A673 (cell line): ENCODE measurements around the gene GLI3. TPM values are rescaled to one million over a fixed set of nuclear protein-coding genes. Genes with fewer than 3 reads are reported as not detected.
A peak's percentile ranks its signal among the peaks of the same experiment; 100 is the strongest.

Experiments
- BruUV-seq: library from RNA; stranded (reverse); fragments of 400-500 nt; replicated peaks from 2 replicates; lab custom pipeline; 2021; lab: Mats Ljungman, UMichigan
- CTCF ChIA-PET: fragments of 300-600 bp; sonication (Branson Sonifier 250); formaldehyde crosslinking; loops from one replicate; lab custom pipeline; 2022; ENCODE audit warnings: antibody characterized with exemption; lab: Charles Lee
- POLR2A ChIA-PET: fragments of 300-600 bp; sonication (Branson Sonifier 250); formaldehyde crosslinking; loops from one replicate; lab custom pipeline; 2022; ENCODE audit warnings: antibody characterized with exemption; ENCODE audit not compliant: low non-redundant PET; lab: Charles Lee
- DNase-seq: peaks from one replicate; pipeline ENCODE4 v3.0.0-alpha.2; 2015; ENCODE audit warnings: low spot score
- H3K27ac ChIP-seq: fragments of 200-600 bp; sonication (generic); 2 replicates; pipeline ENCODE4 v1.5.1; 2016; ENCODE audit warnings: mixed run types, low read depth, mild to moderate bottlenecking, mixed read lengths, antibody characterized with exemption, low read length; ENCODE audit not compliant: poor library complexity, severe bottlenecking
- H3K27me3 ChIP-seq: fragments of 200-600 bp; sonication (generic); replicated peaks from 2 replicates; pipeline ENCODE4 v1.6.1; 2017; ENCODE audit warnings: mixed run types, low read depth, mild to moderate bottlenecking, mixed read lengths, antibody characterized with exemption, low read length; ENCODE audit not compliant: insufficient read depth, poor library complexity
- H3K36me3 ChIP-seq: fragments of 200-600 bp; sonication (generic); 2 replicates; pipeline ENCODE4 v1.6.1; 2016; ENCODE audit warnings: mixed run types, mild to moderate bottlenecking, mixed read lengths, antibody characterized with exemption, low read length; ENCODE audit not compliant: insufficient read depth, poor library complexity, severe bottlenecking
- H3K4me1 ChIP-seq: fragments of 200-600 bp; sonication (generic); 2 replicates; pipeline ENCODE4 v1.6.1; 2017; ENCODE audit warnings: mixed run types, mild to moderate bottlenecking, mixed read lengths, antibody characterized with exemption, low read length; ENCODE audit not compliant: insufficient read depth, poor library complexity, severe bottlenecking
- H3K4me3 ChIP-seq: fragments of 200-600 bp; sonication (generic); 2 replicates; pipeline ENCODE4 v1.5.1; 2016; ENCODE audit warnings: low read depth, mixed run types, mild to moderate bottlenecking, mixed read lengths, low read length; ENCODE audit not compliant: poor library complexity, severe bottlenecking
- H3K9me3 ChIP-seq: fragments of 200-600 bp; sonication (generic); 2 replicates; pipeline ENCODE4 v1.6.1; 2016; ENCODE audit warnings: mixed run types, low read depth, mild to moderate bottlenecking, mixed read lengths, antibody characterized with exemption, low read length; ENCODE audit not compliant: poor library complexity, severe bottlenecking
- CTCF ChIP-seq: fragments of 300-800, 200-600 bp; sonication (generic); conservative IDR thresholded peaks from 2 replicates; pipeline ENCODE4 v1.5.1; 2017; ENCODE audit warnings: low read depth, mild to moderate bottlenecking, antibody characterized with exemption, low read length, moderate library complexity, mixed read lengths
- EZH2 ChIP-seq: fragments of 200-600 bp; sonication (generic); IDR thresholded peaks from 2 replicates; pipeline ENCODE4 v1.6.1; 2017; ENCODE audit warnings: borderline replicate concordance, low read depth, mild to moderate bottlenecking, mixed read lengths, antibody characterized with exemption, low read length; ENCODE audit not compliant: poor library complexity, severe bottlenecking
- intact Hi-C: fragments of 100-400 bp; cut with micrococcal nuclease; formaldehyde crosslinking; loops from one replicate; pipeline ENCODE4 v1.10.0; 2022; ENCODE audit not compliant: unreplicated experiment
- total RNA-seq: library from RNA; stranded (reverse); gene quantifications from 2 replicates; pipeline ENCODE4 v1.2.3, GENCODE V29; 2021

The GLI3 gene
- total RNA-seq, 1 experiment from 2014 or later = 52.6 TPM

DNA sequence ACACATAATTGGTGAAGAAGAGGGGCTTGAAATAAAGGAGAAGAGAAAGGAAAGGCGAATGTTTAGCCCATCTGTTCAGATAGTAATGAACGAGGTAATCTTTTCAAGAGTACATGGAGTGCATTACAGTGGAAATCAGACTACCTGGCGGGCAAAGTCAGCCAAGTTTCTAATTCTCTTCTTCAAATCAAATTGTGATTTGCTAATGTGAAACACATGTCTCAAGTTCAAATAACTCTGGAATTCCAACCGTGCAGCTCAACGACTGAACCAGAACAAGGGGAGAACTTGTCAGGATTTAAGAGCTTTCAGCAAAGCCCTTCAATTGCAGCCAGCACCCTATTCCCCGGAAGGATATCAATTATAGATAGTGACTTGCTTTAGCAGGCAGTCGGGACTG is 216.9 kb downstream of the GLI3 start:
- BruUV-seq = no TSS peak
- peaks cover 10% of the 10 kb centered on the region for H3K36me3 ChIP-seq
- H3K27ac ChIP-seq = no peak overlapping the region
- peaks cover 21% of the 10 kb centered on the region for H3K4me1 ChIP-seq
- no peaks in the 10 kb centered on the region for H3K9me3 ChIP-seq
- H3K4me3 ChIP-seq = no peak overlapping the region
- ChIA-PET POLR2A (interaction anchor here (0.5 kb wide), 1 partner anchor 161 kb away, joined by 3 read pairs; no protein-coding TSS in a partner anchor), CTCF (no interaction called here)
- H3K27me3 ChIP-seq = no peaks in the 10 kb centered on the region
- peak; percentile 26 for DNase-seq
- intact Hi-C loops = no loop called here
- TF ChIP-seq CTCF = no peak
- no peak for TF ChIP-seq EZH2

- no peak for TF ChIP-seq EZH2
- TF ChIP-seq CTCF = no peak
- POLR2A ChIA-PET = no interaction called here
These were observed 219.5 kb downstream of the GLI3 start for GRCh38 chr7:42017349-42017986.

DNA sequence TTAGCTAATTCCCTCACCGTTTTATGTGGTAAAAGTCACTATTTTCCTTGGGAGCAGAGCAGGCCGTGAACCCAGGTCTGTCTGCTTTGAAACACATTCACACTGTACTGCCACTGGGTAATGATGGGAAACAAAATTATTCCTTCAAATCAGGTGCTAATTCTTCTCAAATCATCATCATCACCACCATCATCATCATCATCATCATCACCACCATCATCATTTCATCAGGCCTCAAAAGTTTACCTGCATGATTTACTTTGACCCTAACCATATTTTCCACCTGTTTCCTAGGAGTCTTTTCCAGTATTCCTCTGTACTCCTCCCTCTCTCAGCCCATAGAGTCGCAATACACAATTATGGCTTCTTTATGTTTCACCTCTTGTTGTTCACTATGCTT is 220.5 kb downstream of the GLI3 start:
- TF ChIP-seq CTCF (no peak), EZH2 (no peak)
- Histone ChIP-seq H3K4me3 (no peak overlapping the region), H3K9me3 (peaks cover 6% of the 10 kb centered on the region), H3K4me1 (peaks cover 10% of the 10 kb centered on the region), H3K27me3 (no peaks in the 10 kb centered on the region), H3K36me3 (no peaks in the 10 kb centered on the region), H3K27ac (no peak overlapping the region)
- intact Hi-C loops = no loop called here
- POLR2A ChIA-PET = no interaction called here
- no TSS peak for BruUV-seq
- CTCF ChIA-PET = no interaction called here
- DNase-seq = no peak

More at GRCh38 chr7:42017349-42017986, 219.5 kb downstream of the GLI3 start:
- Histone ChIP-seq H3K27me3 (no peaks in the 10 kb centered on the region), H3K36me3 (no peaks in the 10 kb centered on the region), H3K27ac (no peak overlapping the region), H3K4me1 (peaks cover 10% of the 10 kb centered on the region), H3K9me3 (peaks cover 6% of the 10 kb centered on the region), H3K4me3 (no peak overlapping the region)
- CTCF ChIA-PET = no interaction called here
- DNase-seq = no peak
- intact Hi-C loops = no loop called here
- BruUV-seq = no TSS peak
